Dendritic cell treated with granulocyte-macrophage colony-stimulating factor and Interleukin-4, amounts not matched to agents 40 ng/mL and 50 ng/mL, for 4 days (primary cell): ENCODE measurements around the gene MTFR1L.

Experiments used
- H3K27ac Mint-ChIP-seq: one replicate; pipeline ENCODE4 v1.8.0; 2022; ENCODE audit warnings: mild to moderate bottlenecking, mixed read lengths
- H3K27me3 Mint-ChIP-seq: one replicate; pipeline ENCODE4 v1.8.0; 2022; ENCODE audit warnings: mild to moderate bottlenecking, mixed read lengths
- H3K36me3 Mint-ChIP-seq: one replicate; pipeline ENCODE4 v1.8.0; 2022; ENCODE audit warnings: low read depth, mixed read lengths
- H3K4me1 Mint-ChIP-seq: one replicate; pipeline ENCODE4 v1.8.0; 2022; ENCODE audit warnings: low read depth, mixed read lengths
- H3K4me3 Mint-ChIP-seq: one replicate; pipeline ENCODE4 v1.8.0; 2022; ENCODE audit warnings: mild to moderate bottlenecking, moderate library complexity, mixed read lengths
- H3K9me3 Mint-ChIP-seq: one replicate; pipeline ENCODE4 v1.8.0; 2022; ENCODE audit warnings: mixed read lengths
- intact Hi-C: fragments of 100-400 bp; cut with micrococcal nuclease; formaldehyde crosslinking; loops from one replicate; pipeline ENCODE4 v1.15.0; 2022

Gene MTFR1L

GRCh38 chr1:25862785-25863485 lies 43.2 kb downstream of the MTFR1L start:
- Mint-ChIP-seq H3K4me3 (no peak overlapping the region), H3K27me3 (no peaks in the 10 kb centered on the region), H3K9me3 (no peaks in the 10 kb centered on the region), H3K4me1 (peaks cover 44% of the 10 kb centered on the region), H3K27ac (peak overlapping the region; percentile 98), H3K36me3 (peaks cover 24% of the 10 kb centered on the region)
- intact Hi-C loops = loop anchor here (5.0 kb wide), 1 partner anchor 431 kb away; the partner anchor contains the start of gene MACO1

DNA sequence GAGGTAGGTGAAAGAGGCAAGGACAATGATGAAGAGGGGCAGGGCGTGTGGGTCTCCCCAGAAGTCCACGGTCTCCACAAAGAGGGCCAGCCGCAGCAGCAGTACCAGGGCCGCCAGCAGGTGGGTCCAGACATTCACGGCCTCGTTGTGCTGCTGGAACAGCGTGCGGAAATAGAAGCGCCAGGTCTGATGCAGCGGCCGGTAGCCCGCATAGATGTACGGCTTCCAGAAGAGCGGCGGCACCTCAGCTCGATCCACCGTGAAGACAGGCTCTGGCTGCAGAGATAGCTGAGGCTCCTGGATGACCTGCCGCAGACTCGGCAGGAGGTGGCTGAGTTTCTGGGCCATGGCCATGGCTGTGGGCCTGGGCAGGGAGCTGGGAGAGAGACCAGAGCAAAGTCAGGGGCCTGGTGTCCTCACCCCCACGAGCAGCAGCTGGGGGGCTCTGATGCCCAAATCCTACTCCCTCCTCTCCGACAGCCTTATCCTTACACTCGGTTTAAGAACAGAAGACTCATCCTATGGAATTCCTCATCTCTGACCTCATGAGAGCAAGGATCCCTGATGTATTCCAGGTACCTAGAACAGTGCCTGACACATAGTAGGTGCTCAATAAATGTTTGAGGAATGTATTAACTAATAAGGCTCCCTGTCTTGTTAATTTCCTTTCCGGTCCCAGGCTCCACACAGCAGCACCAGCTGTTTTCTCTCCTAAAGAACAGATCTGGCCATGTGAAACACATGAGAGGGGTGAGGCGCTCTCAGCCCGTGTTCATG lies 43.9 kb downstream of the MTFR1L start:
- Mint-ChIP-seq H3K27ac (peak overlapping the region; percentile 3), H3K4me3 (no peak overlapping the region), H3K36me3 (peaks cover 24% of the 10 kb centered on the region), H3K9me3 (no peaks in the 10 kb centered on the region), H3K27me3 (no peaks in the 10 kb centered on the region), H3K4me1 (peaks cover 40% of the 10 kb centered on the region)
- intact Hi-C loops = loop anchor here (5.0 kb wide), 1 partner anchor 431 kb away; the partner anchor contains the start of gene MACO1

DNA sequence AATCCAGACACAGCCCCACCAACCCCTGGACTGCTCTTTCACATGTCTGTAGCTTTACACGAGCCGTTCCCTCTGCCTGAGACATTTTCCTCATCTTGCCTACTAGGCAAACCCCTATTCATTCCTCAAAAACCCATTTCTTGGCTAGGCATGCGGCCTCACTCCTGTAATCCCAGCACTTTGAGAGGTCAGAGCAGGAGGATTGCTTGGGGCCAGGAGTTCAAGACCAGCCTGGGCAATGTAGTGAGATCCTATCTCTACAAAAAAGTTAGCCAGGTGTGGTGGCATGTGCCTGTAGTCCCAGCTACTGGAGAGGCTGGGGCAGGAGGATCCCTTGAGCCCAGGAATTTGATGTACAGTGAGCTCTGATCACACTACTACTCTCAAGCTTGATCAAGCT lies 44.7 kb downstream of the MTFR1L start:
- intact Hi-C loops = loop anchor here (5.0 kb wide), 1 partner anchor 432 kb away; the partner anchor contains the start of gene MACO1
- Mint-ChIP-seq H3K9me3 (no peaks in the 10 kb centered on the region), H3K27me3 (no peaks in the 10 kb centered on the region), H3K4me1 (peaks cover 33% of the 10 kb centered on the region), H3K4me3 (no peak overlapping the region), H3K27ac (peak overlapping the region; percentile 3), H3K36me3 (peaks cover 24% of the 10 kb centered on the region)

DNA sequence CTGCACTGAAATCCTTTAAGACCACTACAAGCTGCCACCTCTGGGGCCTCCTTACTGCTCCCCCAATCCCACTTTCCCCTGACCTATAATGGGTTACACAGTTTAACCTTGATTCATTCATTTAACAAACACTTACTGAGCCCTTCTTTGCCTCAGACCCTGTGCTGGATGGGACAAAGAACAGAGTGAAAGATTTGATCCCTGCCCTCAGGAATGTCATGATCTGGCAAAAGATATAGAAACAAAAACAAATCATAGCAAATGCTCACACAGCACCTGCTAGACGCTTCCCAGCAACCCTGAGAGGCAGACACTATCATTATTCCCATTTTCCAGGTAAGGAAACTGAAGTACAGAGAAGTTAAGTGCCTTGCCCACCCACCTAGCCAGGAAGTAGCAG lies 46.5 kb downstream of the MTFR1L start:
- peaks cover 36% of the 10 kb centered on the region for H3K4me1 Mint-ChIP-seq
- no peaks in the 10 kb centered on the region for H3K27me3 Mint-ChIP-seq
- intact Hi-C loops = no loop called here
- no peak overlapping the region for H3K4me3 Mint-ChIP-seq
- H3K9me3 Mint-ChIP-seq = no peaks in the 10 kb centered on the region
- peak overlapping the region; percentile 10 for H3K27ac Mint-ChIP-seq
- peaks cover 26% of the 10 kb centered on the region for H3K36me3 Mint-ChIP-seq

DNA sequence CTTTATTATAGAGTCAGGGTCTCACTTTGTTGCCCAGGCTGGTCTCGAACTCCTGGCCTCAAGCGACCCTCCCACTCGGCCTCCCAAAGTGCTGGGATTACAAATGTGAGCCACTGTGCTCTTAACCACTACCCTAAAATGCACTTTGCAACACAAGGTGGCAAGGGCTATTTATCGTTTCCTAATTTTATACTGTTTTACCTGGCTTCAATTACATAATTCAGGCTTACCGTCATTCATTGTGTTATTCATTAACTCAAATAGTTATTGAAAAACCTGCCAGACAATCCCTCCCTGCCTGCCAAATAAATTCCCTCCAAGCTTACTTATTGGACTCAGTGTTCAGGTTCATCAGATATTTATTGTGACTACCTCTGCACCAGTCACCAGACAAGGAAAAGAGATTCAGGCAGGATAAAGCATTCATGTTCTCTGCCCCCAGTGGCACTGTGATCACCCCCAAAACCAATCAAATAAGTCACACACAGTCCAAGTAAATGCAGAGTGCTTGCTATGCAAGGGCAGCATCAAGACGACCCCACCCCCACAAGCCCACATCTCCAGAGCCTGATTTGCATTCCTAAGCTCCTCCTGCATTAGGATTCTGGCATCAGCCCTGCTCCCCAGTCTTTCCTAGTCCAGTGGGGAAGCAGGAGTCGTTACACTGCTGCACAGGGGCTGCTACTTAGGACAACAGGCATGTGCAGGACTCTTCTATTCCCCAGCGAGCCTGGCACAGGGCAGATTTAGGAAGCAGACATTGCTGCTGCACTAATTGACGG lies 47.6 kb downstream of the MTFR1L start:
- H3K27me3 Mint-ChIP-seq = no peaks in the 10 kb centered on the region
- peaks cover 36% of the 10 kb centered on the region for H3K4me1 Mint-ChIP-seq
- H3K4me3 Mint-ChIP-seq = no peak overlapping the region
- peaks cover 25% of the 10 kb centered on the region for H3K36me3 Mint-ChIP-seq
- no peak overlapping the region for H3K27ac Mint-ChIP-seq
- H3K9me3 Mint-ChIP-seq = no peaks in the 10 kb centered on the region
- intact Hi-C loops = no loop called here

- H3K9me3 Mint-ChIP-seq = no peaks in the 10 kb centered on the region
- peaks cover 47% of the 10 kb centered on the region for H3K4me1 Mint-ChIP-seq
- no peak overlapping the region for H3K4me3 Mint-ChIP-seq
- peaks cover 2% of the 10 kb centered on the region for H3K27me3 Mint-ChIP-seq
- peaks cover 12% of the 10 kb centered on the region for H3K36me3 Mint-ChIP-seq
- H3K27ac Mint-ChIP-seq = peak overlapping the region; percentile 15
- intact Hi-C loops = no loop called here
These were observed 50.3 kb downstream of the MTFR1L start for GRCh38 chr1:25869909-25870606.

DNA sequence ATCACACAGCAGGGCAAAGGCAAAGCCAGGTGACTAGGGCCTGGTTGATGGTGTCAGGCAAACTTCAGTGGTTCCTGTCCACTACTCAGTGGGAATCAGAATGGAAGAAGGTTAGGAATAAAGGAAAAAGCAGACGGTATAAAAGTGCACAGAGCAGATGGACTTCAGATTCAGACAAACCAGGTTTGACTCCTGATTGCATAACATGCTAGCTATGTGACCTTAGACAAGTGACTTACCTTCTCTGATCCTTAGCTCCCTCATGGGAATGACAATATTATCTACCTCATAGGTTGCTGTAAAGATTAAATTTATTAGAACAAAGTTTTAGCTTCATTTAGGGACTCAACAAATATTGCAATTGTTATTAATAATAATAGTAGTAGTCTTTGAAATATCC lies 50.9 kb downstream of the MTFR1L start:
- Mint-ChIP-seq H3K4me1 (peaks cover 49% of the 10 kb centered on the region), H3K27me3 (peaks cover 3% of the 10 kb centered on the region), H3K9me3 (no peaks in the 10 kb centered on the region), H3K36me3 (peaks cover 12% of the 10 kb centered on the region), H3K27ac (peak overlapping the region; percentile 15), H3K4me3 (no peak overlapping the region)
- intact Hi-C loops = no loop called here

- H3K27me3 Mint-ChIP-seq = peaks cover 6% of the 10 kb centered on the region
- peaks cover 53% of the 10 kb centered on the region for H3K4me1 Mint-ChIP-seq
- no peak overlapping the region for H3K4me3 Mint-ChIP-seq
- H3K36me3 Mint-ChIP-seq = peaks cover 12% of the 10 kb centered on the region
- intact Hi-C loops = no loop called here
- H3K27ac Mint-ChIP-seq = no peak overlapping the region
- H3K9me3 Mint-ChIP-seq = no peaks in the 10 kb centered on the region
These were observed 51.4 kb downstream of the MTFR1L start for GRCh38 chr1:25871086-25871703.

DNA sequence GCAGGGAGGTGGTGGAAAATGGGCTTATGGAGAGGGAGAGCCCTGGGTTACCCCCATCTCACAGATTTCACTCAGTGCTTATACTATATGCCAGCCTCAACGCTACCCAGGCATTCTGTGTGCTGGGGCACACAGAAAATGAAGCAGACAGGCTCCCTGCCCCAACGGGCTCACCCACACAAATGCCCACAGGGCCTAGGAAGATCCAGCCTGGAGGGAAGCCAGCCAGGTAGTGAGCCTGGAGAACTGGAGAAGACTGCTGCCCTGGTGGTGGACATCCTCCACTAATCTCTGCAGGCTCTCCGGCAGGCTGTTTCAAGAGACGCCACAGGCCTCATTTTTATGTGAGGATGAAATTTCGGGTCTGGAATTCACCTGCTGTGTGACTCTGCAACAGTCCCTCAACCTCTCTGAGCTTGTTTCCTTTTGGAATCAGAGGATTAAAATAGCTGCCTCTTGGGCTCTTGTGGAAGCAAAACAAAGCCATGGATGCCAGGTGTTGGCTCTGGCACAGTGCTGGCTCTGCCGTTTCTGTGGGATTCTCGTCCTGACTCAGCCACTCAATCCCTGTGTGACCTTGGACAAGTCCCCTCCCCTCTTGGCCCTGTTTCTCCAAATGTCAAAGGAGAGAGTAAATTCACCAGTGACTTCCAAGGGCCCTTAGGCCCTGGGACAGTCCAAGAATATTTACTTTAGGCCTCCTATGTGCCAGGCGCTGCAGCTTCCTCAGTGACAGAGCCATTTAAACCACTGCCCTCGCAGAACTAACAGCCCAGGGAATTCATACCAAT lies 52.1 kb downstream of the MTFR1L start:
- peaks cover 60% of the 10 kb centered on the region for H3K4me1 Mint-ChIP-seq

DNA sequence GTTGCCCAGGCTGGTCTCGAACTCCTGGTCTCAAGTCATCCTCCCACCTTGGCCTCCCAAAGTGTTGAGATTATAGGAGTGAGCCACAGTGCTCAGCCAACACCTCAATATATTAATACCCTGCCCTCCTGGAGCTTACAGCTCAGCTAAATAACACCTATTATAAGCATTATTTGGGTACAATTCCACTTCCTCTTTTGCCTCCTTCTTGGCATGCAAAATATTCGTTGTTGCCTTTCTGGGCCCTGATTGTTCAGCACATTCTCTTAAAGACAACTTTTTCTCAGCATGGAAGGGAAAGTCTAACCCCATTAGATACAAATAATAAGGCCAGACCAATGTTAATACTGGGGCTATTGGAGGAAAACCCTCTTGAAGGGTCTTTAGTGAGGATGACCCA lies 53.0 kb downstream of the MTFR1L start:
- peaks cover 59% of the 10 kb centered on the region for H3K4me1 Mint-ChIP-seq
- peaks cover 11% of the 10 kb centered on the region for H3K27me3 Mint-ChIP-seq
- no peak overlapping the region for H3K4me3 Mint-ChIP-seq
- H3K9me3 Mint-ChIP-seq = no peaks in the 10 kb centered on the region
- H3K27ac Mint-ChIP-seq = peak overlapping the region; percentile 45
- H3K36me3 Mint-ChIP-seq = peaks cover 12% of the 10 kb centered on the region
- intact Hi-C loops = no loop called here

More for the DNA sequence above, 52.1 kb downstream of the MTFR1L start:
- Mint-ChIP-seq H3K9me3 (no peaks in the 10 kb centered on the region), H3K36me3 (peaks cover 12% of the 10 kb centered on the region), H3K4me3 (no peak overlapping the region), H3K27ac (no peak overlapping the region), H3K27me3 (peaks cover 9% of the 10 kb centered on the region)
- intact Hi-C loops = no loop called here

- Mint-ChIP-seq H3K4me3 (no peak overlapping the region), H3K27ac (peak overlapping the region; percentile 45), H3K9me3 (no peaks in the 10 kb centered on the region), H3K4me1 (peaks cover 56% of the 10 kb centered on the region), H3K27me3 (peaks cover 11% of the 10 kb centered on the region), H3K36me3 (peaks cover 12% of the 10 kb centered on the region)
- intact Hi-C loops = no loop called here
These were observed 53.4 kb downstream of the MTFR1L start for GRCh38 chr1:25873120-25873519.

- H3K4me3 Mint-ChIP-seq = no peak overlapping the region
These were observed 54.5 kb downstream of the MTFR1L start for GRCh38 chr1:25874209-25874608.

More at GRCh38 chr1:25874209-25874608, 54.5 kb downstream of the MTFR1L start:
- Mint-ChIP-seq H3K36me3 (peaks cover 8% of the 10 kb centered on the region), H3K4me1 (peaks cover 56% of the 10 kb centered on the region), H3K9me3 (no peaks in the 10 kb centered on the region), H3K27ac (peak overlapping the region; percentile 72), H3K27me3 (peaks cover 12% of the 10 kb centered on the region)
- intact Hi-C loops = no loop called here
